ENCODE results near the gene ZMYM2.

The ZMYM2 gene

GRCh38 chr13:20049558-20050473 lies 91.3 kb downstream of the ZMYM2 start:
- no peak for DNase-seq

GRCh38 chr13:20051366-20051765 lies 92.8 kb downstream of the ZMYM2 start:
- no peak for DNase-seq

- DNase-seq: no peak
These were observed 94.5 kb downstream of the ZMYM2 start for GRCh38 chr13:20053016-20053415.

- no peak for DNase-seq
These were observed 95.4 kb downstream of the ZMYM2 start for GRCh38 chr13:20053891-20054290.

- DNase-seq: no peak
These were observed 96.1 kb downstream of the ZMYM2 start for GRCh38 chr13:20054586-20054985.

- DNase-seq: no peak
These were observed 98.7 kb downstream of the ZMYM2 start for GRCh38 chr13:20057214-20057613.

- DNase-seq: no peak
These were observed 99.4 kb downstream of the ZMYM2 start for GRCh38 chr13:20057963-20058362.

- DNase-seq: no peak
These were observed 99.9 kb downstream of the ZMYM2 start for GRCh38 chr13:20058476-20058875.

GRCh38 chr13:20064128-20064527 lies 105.6 kb downstream of the ZMYM2 start:
- no peak for DNase-seq

- DNase-seq: no peak
These were observed 107.0 kb downstream of the ZMYM2 start for GRCh38 chr13:20065516-20065915.

GRCh38 chr13:20069956-20070355 lies 111.4 kb downstream of the ZMYM2 start:
- no peak for DNase-seq

GRCh38 chr13:20073775-20074174 lies 115.2 kb downstream of the ZMYM2 start:
- no peak for DNase-seq

GRCh38 chr13:20074966-20075365 lies 116.4 kb downstream of the ZMYM2 start:
- DNase-seq: no peak

GRCh38 chr13:20077086-20077485 lies 118.6 kb downstream of the ZMYM2 start:
- no peak for DNase-seq

- DNase-seq: no peak
These were observed 122.0 kb downstream of the ZMYM2 start for GRCh38 chr13:20080377-20081164.

GRCh38 chr13:20090349-20090748 lies 131.8 kb downstream of the ZMYM2 start:
- no peak for DNase-seq

- DNase-seq: no peak
These were observed 135.4 kb downstream of the ZMYM2 start for GRCh38 chr13:20093951-20094350.

- no peak for DNase-seq
These were observed 140.8 kb downstream of the ZMYM2 start for GRCh38 chr13:20099319-20099718.

- no peak for DNase-seq
These were observed 143.2 kb downstream of the ZMYM2 start for GRCh38 chr13:20101467-20102316.

GRCh38 chr13:20102525-20103180 lies 144.1 kb downstream of the ZMYM2 start:
- DNase-seq: no peak

- DNase-seq: no peak
These were observed 146.7 kb downstream of the ZMYM2 start for GRCh38 chr13:20105161-20105689.

GRCh38 chr13:20106742-20107141 lies 148.2 kb downstream of the ZMYM2 start:
- no peak for DNase-seq

All from activated effector memory CD4-positive, alpha-beta T cell treated with Interleukin-2 at 50 U/mL for 16 hours (primary cell).